CD14-positive monocyte (primary cell): ENCODE measurements around the gene RHEB. TPM values are rescaled to one million over a fixed set of nuclear protein-coding genes. Genes with fewer than 3 reads are reported as not detected.

Source experiments
- DNase-seq, 3 donors: peaks; one replicate each; pipeline ENCODE4 v3.0.0-alpha.2; 2011 to 2022
- H2AFZ ChIP-seq: 2 replicates; pipeline ENCODE4 v1.6.0; 2012; ENCODE audit warnings: mild to moderate bottlenecking, low read depth, low read length, inconsistent platforms; ENCODE audit not compliant: insufficient read depth, poor library complexity, severe bottlenecking
- H3K27ac ChIP-seq, 2 donors: 1 replicate in 1 of 2; 2 replicates in 1 of 2; pipeline ENCODE4 v1.5.1; 2012 to 2013; ENCODE audit warnings: low read length in 2 of 2, control low read depth in 1 of 2, inconsistent platforms in 1 of 2, low read depth in 1 of 2, mild to moderate bottlenecking in 1 of 2
- H3K27me3 ChIP-seq, 2 donors: one replicate each; pipeline versions ENCODE4 v1.6.0 to v1.6.1; 2011 to 2013; ENCODE audit warnings: low read length in 2 of 2; ENCODE audit not compliant: control insufficient read depth in 2 of 2, insufficient read depth in 2 of 2
- H3K36me3 ChIP-seq, 2 donors: replicated peaks in 1 of 2; 1 replicate in 1 of 2; 2 replicates in 1 of 2; pipeline versions ENCODE4 v1.5.1 to v1.6.1; 2012 to 2013; ENCODE audit warnings: low read length in 2 of 2, control low read depth in 1 of 2, inconsistent platforms in 1 of 2, mild to moderate bottlenecking in 1 of 2; ENCODE audit not compliant: insufficient read depth in 2 of 2, control insufficient read depth in 1 of 2
- H3K4me1 ChIP-seq, 2 donors: 1 replicate in 1 of 2; 2 replicates in 1 of 2; pipeline versions ENCODE4 v1.5.1 to v1.6.1; 2012 to 2013; ENCODE audit warnings: low read length in 2 of 2, control low read depth in 1 of 2, inconsistent platforms in 1 of 2, mild to moderate bottlenecking in 1 of 2, moderate library complexity in 1 of 2; ENCODE audit not compliant: insufficient read depth in 2 of 2, control insufficient read depth in 1 of 2
- H3K4me2 ChIP-seq: replicated peaks from 2 replicates; pipeline ENCODE3; 2012; ENCODE audit warnings: low read length, moderate library complexity, mild to moderate bottlenecking; ENCODE audit not compliant: poor library complexity, severe bottlenecking; ENCODE audit errors: extremely low read depth
- H3K4me3 ChIP-seq, 3 experiments: fragments of 200-600 bp in 1 of 3; sonication (generic) in 1 of 3; replicated peaks in 1 of 3; 1 replicate in 2 of 3; 2 replicates in 1 of 3; pipeline ENCODE4 v1.5.1; 2011 to 2013; ENCODE audit warnings: low read length in 3 of 3, mild to moderate bottlenecking in 3 of 3, control low read depth in 2 of 3, low read depth in 2 of 3, inconsistent platforms in 1 of 3, moderate library complexity in 1 of 3
- H3K79me2 ChIP-seq: 2 replicates; pipeline ENCODE4 v1.6.0; 2012; ENCODE audit warnings: mild to moderate bottlenecking, control low read depth, inconsistent platforms, low read length, moderate library complexity; ENCODE audit not compliant: insufficient read depth
- H3K9ac ChIP-seq: 2 replicates; pipeline ENCODE4 v1.6.0; 2017; ENCODE audit warnings: low read length, mild to moderate bottlenecking; ENCODE audit not compliant: insufficient read depth, poor library complexity, severe bottlenecking
- H3K9me3 ChIP-seq, 2 donors: replicated peaks in 1 of 2; 1 replicate in 1 of 2; 2 replicates in 1 of 2; pipeline versions ENCODE4 v1.5.1 to v1.6.1; 2012 to 2013; ENCODE audit warnings: low read length in 2 of 2, control low read depth in 1 of 2; ENCODE audit not compliant: control insufficient read depth in 1 of 2, insufficient read depth in 1 of 2
- H4K20me1 ChIP-seq: 2 replicates; pipeline ENCODE4 v1.6.0; 2012; ENCODE audit warnings: mild to moderate bottlenecking, low read length, control low read depth, moderate library complexity; ENCODE audit not compliant: insufficient read depth
- H3K27ac Mint-ChIP-seq, 7 donors: one replicate each; pipeline ENCODE4 v1.8.0; 2020; ENCODE audit warnings: mild to moderate bottlenecking in 7 of 7, mixed read lengths in 7 of 7, moderate library complexity in 6 of 7, inconsistent platforms in 2 of 7
- H3K27me3 Mint-ChIP-seq, 3 donors: one replicate each; pipeline ENCODE4 v1.8.0; 2021 to 2022; ENCODE audit warnings: low read depth in 3 of 3, mild to moderate bottlenecking in 3 of 3, mixed read lengths in 3 of 3, moderate library complexity in 3 of 3, inconsistent platforms in 1 of 3
- H3K36me3 Mint-ChIP-seq, 2 donors: one replicate each; pipeline ENCODE4 v1.8.0; 2020; ENCODE audit warnings: mixed read lengths in 2 of 2, inconsistent platforms in 1 of 2, mild to moderate bottlenecking in 1 of 2
- H3K4me1 Mint-ChIP-seq: one replicate; pipeline ENCODE4 v1.8.0; 2020; ENCODE audit warnings: mild to moderate bottlenecking, mixed read lengths
- H3K4me3 Mint-ChIP-seq, 2 donors: one replicate each; pipeline ENCODE4 v1.8.0; 2020; ENCODE audit warnings: mild to moderate bottlenecking in 2 of 2, mixed read lengths in 2 of 2, moderate library complexity in 1 of 2
- H3K9me3 Mint-ChIP-seq, 7 donors: one replicate each; pipeline ENCODE4 v1.8.0; 2020 to 2022; ENCODE audit warnings: mixed read lengths in 7 of 7, mild to moderate bottlenecking in 6 of 7, moderate library complexity in 6 of 7, inconsistent platforms in 2 of 7
- CTCF ChIP-seq: fragments of 200-600 bp; IDR thresholded peaks from one replicate; pipeline ENCODE4 v1.8.0; 2022; ENCODE audit warnings: antibody characterized with exemption, mild to moderate bottlenecking
- WGBS: methylation state at CpG from one replicate; pipeline ENCODE4 v1.1.5; 2013; ENCODE audit warnings: missing lambda C conversion rate; ENCODE audit not compliant: insufficient coverage; 5-methylcytosine and 5-hydroxymethylcytosine counted together
- intact Hi-C, 2 donors: fragments of 100-400 bp; cut with micrococcal nuclease; formaldehyde crosslinking; loops; one replicate each; pipeline versions ENCODE4 v1.15.0 to v1.15.1; 2023
- polyA plus RNA-seq, 3 donors: library from polyadenylated mRNA; depleted of rRNA in 1 of 3; unstranded in 2 of 3; stranded (reverse) in 1 of 3; fragments of 300-500 nt in 2 of 3; fragments of >200 nt in 1 of 3; fragmentation: Illumina TruSeq in 2 of 3; gene quantifications; 1 replicate in 2 of 3; 2 replicates in 1 of 3; pipeline ENCODE4 v1.2.3, GENCODE V29; 2012 to 2021

Gene RHEB
- polyA plus RNA-seq, 3 donors = 20.4 to 96.1 (median 95.8) TPM

GRCh38 chr7:151501676-151502075 is 18.0 kb downstream of the RHEB start:
- WGBS = 96% methylated on average over 13 of the region's 15 CpGs
- Histone ChIP-seq H3K9me3 (no peaks in the 10 kb centered on the region), H3K27me3 (no peaks in the 10 kb centered on the region), H3K36me3 (peaks cover 2 to 9% of the 10 kb centered on the region in 2 donors), H3K27ac (peak overlapping the region in 1 of 2 donors; percentile 18), H3K4me1 (peaks cover 14 to 17% of the 10 kb centered on the region in 2 donors), H3K4me3 (no peak overlapping the region), H3K9ac (no peak overlapping the region), H3K79me2 (peaks cover 100% of the 10 kb centered on the region), H2AFZ (no peak overlapping the region), H4K20me1 (peaks cover 100% of the 10 kb centered on the region), H3K4me2 (no peak overlapping the region)
- Mint-ChIP-seq H3K9me3 (peaks cover 0 to 2% (median 0%) of the 10 kb centered on the region in 7 donors), H3K4me1 (peaks cover 41% of the 10 kb centered on the region), H3K4me3 (no peak overlapping the region), H3K27me3 (no peaks in the 10 kb centered on the region), H3K27ac (peak overlapping the region in 2 of 7 donors; percentile 38 to 79), H3K36me3 (peaks cover 7 to 19% of the 10 kb centered on the region in 2 donors)
- TF ChIP-seq CTCF = no peak
- DNase-seq = no peak
- intact Hi-C loops = no loop called here

- Histone ChIP-seq H3K27ac (peak overlapping the region in 1 of 2 donors; percentile 45), H3K9me3 (no peaks in the 10 kb centered on the region), H3K4me1 (peaks cover 4 to 5% of the 10 kb centered on the region in 2 donors), H3K9ac (no peak overlapping the region), H2AFZ (no peak overlapping the region), H3K79me2 (peaks cover 100% of the 10 kb centered on the region), H3K4me2 (no peak overlapping the region), H3K27me3 (no peaks in the 10 kb centered on the region), H3K36me3 (peaks cover 2 to 9% of the 10 kb centered on the region in 2 donors), H4K20me1 (peaks cover 100% of the 10 kb centered on the region), H3K4me3 (no peak overlapping the region)
- Mint-ChIP-seq H3K27me3 (no peaks in the 10 kb centered on the region), H3K36me3 (peaks cover 9 to 17% of the 10 kb centered on the region in 2 donors), H3K9me3 (peaks cover 0 to 2% (median 0%) of the 10 kb centered on the region in 7 donors), H3K4me1 (peaks cover 41% of the 10 kb centered on the region), H3K4me3 (no peak overlapping the region), H3K27ac (peak overlapping the region in 2 of 7 donors; percentile 7 to 52)
- no peak for TF ChIP-seq CTCF
- intact Hi-C loops = no loop called here
- WGBS = 94% methylated on average over 3 of the region's 5 CpGs
- no peak for DNase-seq
Observed at GRCh38 chr7:151498495-151498894, 21.2 kb downstream of the RHEB start.
